Epithelial cell of proximal tubule (primary cell): ENCODE results near the gene FHIT. TPM values are rescaled to one million over a fixed set of nuclear protein-coding genes. Genes with fewer than 3 reads are reported as not detected.
"Not testable (repeated sequence)": the region's sequence is repeated elsewhere in the genome, so short reads cannot be mapped to it uniquely, and the experiment has no call there.

Experiments
- DNase-seq: peaks from one replicate; pipeline ENCODE4 v3.0.0-alpha.2; 2011; ENCODE audit warnings: low read depth
- H3K4me3 ChIP-seq: 2 replicates; pipeline ENCODE4 v1.5.1; 2011; ENCODE audit warnings: low read depth, mild to moderate bottlenecking, low read length
- total RNA-seq: library from RNA; depleted of rRNA; stranded (reverse); fragments of >200 nt; gene quantifications from 2 replicates; pipeline ENCODE4 v1.2.3, GENCODE V29; 2015
- TF ChIP-seq, protein P1 (sequence below): conservative IDR thresholded peaks from 2 replicates; pipeline ENCODE4 v1.5.1; 2012; ENCODE audit warnings: low read depth, mild to moderate bottlenecking, low read length

Gene FHIT
- total RNA-seq, 1 donor from 2014 or later, result 3.7 TPM

DNA sequence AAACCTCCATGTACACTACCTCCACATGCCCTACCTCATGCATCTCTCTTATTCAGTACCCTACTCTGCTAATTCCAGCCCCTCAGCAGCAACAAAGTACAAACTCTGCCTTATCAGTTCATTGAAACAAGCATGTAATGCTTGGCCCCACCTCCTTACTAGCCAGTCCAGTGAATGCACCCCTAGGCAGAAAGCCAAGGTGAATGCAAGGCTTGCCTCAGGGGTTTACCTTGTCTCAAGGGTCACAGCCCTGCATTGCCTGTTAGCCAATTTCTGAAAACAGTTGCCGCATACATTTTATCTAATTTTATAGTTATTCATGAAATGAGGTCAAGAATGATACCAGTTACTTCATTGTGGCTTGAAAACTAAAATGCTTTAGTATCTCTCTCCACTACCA lies 576.4 kb downstream of the FHIT start:
- H3K4me3 ChIP-seq, result no peak overlapping the region
- DNase-seq, result no peak
- TF ChIP-seq, protein P1, sequence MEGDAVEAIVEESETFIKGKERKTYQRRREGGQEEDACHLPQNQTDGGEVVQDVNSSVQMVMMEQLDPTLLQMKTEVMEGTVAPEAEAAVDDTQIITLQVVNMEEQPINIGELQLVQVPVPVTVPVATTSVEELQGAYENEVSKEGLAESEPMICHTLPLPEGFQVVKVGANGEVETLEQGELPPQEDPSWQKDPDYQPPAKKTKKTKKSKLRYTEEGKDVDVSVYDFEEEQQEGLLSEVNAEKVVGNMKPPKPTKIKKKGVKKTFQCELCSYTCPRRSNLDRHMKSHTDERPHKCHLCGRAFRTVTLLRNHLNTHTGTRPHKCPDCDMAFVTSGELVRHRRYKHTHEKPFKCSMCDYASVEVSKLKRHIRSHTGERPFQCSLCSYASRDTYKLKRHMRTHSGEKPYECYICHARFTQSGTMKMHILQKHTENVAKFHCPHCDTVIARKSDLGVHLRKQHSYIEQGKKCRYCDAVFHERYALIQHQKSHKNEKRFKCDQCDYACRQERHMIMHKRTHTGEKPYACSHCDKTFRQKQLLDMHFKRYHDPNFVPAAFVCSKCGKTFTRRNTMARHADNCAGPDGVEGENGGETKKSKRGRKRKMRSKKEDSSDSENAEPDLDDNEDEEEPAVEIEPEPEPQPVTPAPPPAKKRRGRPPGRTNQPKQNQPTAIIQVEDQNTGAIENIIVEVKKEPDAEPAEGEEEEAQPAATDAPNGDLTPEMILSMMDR, result no peak

- H3K4me3 ChIP-seq, result no peak overlapping the region
- DNase-seq, result no peak
- TF ChIP-seq, protein P1, result no peak
Observed at GRCh38 chr3:60673123-60673522, 578.1 kb downstream of the FHIT start.

- DNase-seq, H3K4me3 ChIP-seq: not testable (repeated sequence)
Observed at GRCh38 chr3:60672337-60672736, 578.9 kb downstream of the FHIT start.

DNA sequence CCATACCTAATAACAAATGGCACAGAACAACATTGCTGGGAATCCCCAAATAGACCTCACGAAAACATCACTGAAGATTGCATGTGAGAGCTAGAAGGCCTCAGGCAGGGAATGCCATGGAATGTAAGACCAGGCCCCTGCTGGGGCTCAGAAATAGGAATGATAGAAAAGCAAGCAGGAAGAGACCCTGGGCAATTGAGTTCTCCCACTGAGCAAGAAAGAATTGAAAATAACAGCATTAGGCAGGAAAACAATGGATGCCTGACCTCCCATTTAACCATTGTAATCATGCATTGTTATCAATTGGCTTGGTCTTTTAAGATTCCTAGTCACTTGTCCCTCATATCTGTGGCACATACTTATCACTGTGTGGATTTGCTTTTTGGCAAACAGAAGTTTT lies 581.6 kb downstream of the FHIT start:
- DNase-seq, result no peak
- TF ChIP-seq, protein P1, result no peak
- H3K4me3 ChIP-seq, result no peak overlapping the region

DNA sequence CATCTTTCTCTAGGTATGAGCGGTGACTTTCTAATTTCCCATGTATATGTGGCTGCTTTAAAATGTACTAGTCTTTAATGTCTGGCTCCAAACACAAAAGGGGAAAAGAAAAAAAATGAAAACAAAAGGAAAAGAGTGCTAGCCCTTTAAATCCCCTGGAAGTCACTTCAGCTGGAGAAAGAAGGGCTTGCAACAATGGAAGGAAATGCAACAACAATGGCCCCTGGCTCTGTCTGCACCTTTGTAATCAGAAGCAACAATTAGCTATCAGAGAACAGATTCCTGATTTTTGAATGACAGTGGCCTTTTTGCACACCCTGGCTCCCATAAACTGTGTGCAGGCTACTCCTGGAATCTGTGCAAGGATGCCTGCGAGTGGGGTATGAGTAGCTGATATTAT lies 591.2 kb downstream of the FHIT start:
- DNase-seq, result no peak
- TF ChIP-seq, protein P1, result no peak
- no peak overlapping the region for H3K4me3 ChIP-seq

DNA sequence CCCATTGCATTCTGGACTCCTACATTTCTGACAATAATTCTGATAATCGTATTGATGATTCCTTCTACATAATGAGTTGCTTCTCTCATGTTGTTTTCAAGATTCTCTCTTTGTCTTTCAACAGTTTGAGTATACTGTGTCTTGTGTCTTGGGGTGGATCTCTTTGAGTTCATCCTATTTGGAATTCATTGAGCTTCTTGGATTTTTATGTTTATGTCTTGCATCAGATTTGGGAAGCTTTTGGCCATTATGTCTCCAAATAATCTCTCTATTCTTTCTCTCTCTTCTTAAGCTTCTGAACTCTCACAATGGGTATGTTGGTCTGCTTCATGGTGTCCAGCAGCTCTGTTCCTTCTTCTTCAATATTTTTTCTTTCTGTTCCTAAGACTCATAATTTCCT lies 592.2 kb downstream of the FHIT start:
- TF ChIP-seq, protein P1, result no peak
- no peak overlapping the region for H3K4me3 ChIP-seq
- DNase-seq, result no peak

GRCh38 chr3:60657972-60658371 lies 593.3 kb downstream of the FHIT start:
- no peak for DNase-seq
- TF ChIP-seq, protein P1, result no peak
- H3K4me3 ChIP-seq, result no peak overlapping the region

- TF ChIP-seq, protein P1, result no peak
- no peak overlapping the region for H3K4me3 ChIP-seq
- DNase-seq, result peak; percentile 13
Observed at GRCh38 chr3:60652829-60653228, 598.4 kb downstream of the FHIT start.
